Tibial nerve (tissue), 3 donors: Measurements from ENCODE around the gene PLAAT4.

Experiments used
- POLR2A ChIP-seq, 2 donors: fragments of 450-650 bp; IDR thresholded peaks; one replicate each; pipeline ENCODE4 v1.6.1; 2017; ENCODE audit warnings: antibody characterized with exemption in 2 of 2, mild to moderate bottlenecking in 2 of 2, moderate library complexity in 2 of 2
- TF ChIP-seq, protein P1 (sequence below), 5 experiments: fragments of 200-600 bp in 3 of 5; fragments of 450-650 bp in 2 of 5; sonication (generic) in 3 of 5; IDR thresholded peaks; one replicate each; pipeline ENCODE4 v1.5.1; 2016 to 2019; ENCODE audit warnings: antibody characterized with exemption in 5 of 5, mild to moderate bottlenecking in 3 of 5, moderate library complexity in 2 of 5

DNA sequence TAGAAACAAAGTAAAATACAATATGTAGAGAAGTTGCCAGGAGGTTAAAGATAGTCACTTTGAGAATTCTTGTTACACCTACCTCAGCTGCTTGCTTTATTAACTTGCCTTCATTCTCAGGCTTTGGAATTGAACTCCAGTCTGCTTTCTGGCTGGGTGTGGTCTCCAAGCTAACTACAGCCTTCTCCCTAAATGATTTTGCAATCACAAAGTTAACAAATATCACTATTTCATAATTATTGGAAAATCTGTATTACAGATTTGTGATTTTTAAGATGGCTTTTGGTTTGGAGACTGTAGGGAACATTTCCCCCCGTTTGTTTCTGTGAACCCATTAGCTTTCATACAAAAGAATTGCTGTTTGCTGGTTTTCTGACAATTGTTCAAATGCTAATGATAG is 47.8 kb upstream of the PLAAT4 start:
- TF ChIP-seq, protein P1, sequence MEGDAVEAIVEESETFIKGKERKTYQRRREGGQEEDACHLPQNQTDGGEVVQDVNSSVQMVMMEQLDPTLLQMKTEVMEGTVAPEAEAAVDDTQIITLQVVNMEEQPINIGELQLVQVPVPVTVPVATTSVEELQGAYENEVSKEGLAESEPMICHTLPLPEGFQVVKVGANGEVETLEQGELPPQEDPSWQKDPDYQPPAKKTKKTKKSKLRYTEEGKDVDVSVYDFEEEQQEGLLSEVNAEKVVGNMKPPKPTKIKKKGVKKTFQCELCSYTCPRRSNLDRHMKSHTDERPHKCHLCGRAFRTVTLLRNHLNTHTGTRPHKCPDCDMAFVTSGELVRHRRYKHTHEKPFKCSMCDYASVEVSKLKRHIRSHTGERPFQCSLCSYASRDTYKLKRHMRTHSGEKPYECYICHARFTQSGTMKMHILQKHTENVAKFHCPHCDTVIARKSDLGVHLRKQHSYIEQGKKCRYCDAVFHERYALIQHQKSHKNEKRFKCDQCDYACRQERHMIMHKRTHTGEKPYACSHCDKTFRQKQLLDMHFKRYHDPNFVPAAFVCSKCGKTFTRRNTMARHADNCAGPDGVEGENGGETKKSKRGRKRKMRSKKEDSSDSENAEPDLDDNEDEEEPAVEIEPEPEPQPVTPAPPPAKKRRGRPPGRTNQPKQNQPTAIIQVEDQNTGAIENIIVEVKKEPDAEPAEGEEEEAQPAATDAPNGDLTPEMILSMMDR (IDR thresholded peaks at IDR 0.05), result no peak
- TF ChIP-seq POLR2A (IDR thresholded peaks at IDR 0.05), result no peak
